Pancreas (tissue), 10 donors: ENCODE data around the gene HMGXB4. TPM values are rescaled to one million over a fixed set of nuclear protein-coding genes. Genes with fewer than 3 reads are reported as not detected.

Experiments used
- ATAC-seq, 4 donors: fragments of 200-7000 bp; cut with Tn5 transposase; one replicate each; pipeline versions ENCODE4 v1.8.0 to v1.9.1; 2020; ENCODE audit warnings: mild to moderate bottlenecking in 4 of 4, moderate library complexity in 4 of 4
- DNase-seq, 6 donors: peaks; one replicate each; pipeline ENCODE4 v3.0.0-alpha.2; 2020
- FAIRE-seq: peaks from 2 replicates; lab custom pipeline; 2012; peaks lifted over from hg19 to GRCh38; lab: Jason Lieb, UNC
- H3K27ac ChIP-seq, 4 donors: fragments of 200-600 bp; sonication (generic); 1 replicate in 3 of 4; 2 replicates in 1 of 4; pipeline versions ENCODE4 v1.5.0 to v1.8.0; 2020
- H3K27me3 ChIP-seq, 4 donors: fragments of 200-600 bp; one replicate each; pipeline ENCODE4 v1.8.0; 2021
- H3K36me3 ChIP-seq, 3 donors: fragments of 200-600 bp; sonication (generic) in 1 of 3; one replicate each; pipeline versions ENCODE4 v1.5.0 to v1.8.0; 2020 to 2021
- H3K4me1 ChIP-seq, 3 donors: fragments of 200-600 bp; one replicate each; pipeline ENCODE4 v1.8.0; 2021
- H3K4me3 ChIP-seq, 4 donors: fragments of 200-600 bp; sonication (generic) in 2 of 4; one replicate each; pipeline versions ENCODE4 v1.5.0 to v1.8.0; 2020 to 2021
- H3K9me3 ChIP-seq, 4 donors: fragments of 200-600 bp; one replicate each; pipeline ENCODE4 v1.8.0; 2021
- WGBS, 2 donors: extraction: QIAGEN DNeasy Blood & Tissue Kit; methylation state at CpG; one replicate each; pipeline ENCODE4 v1.1.7; 2013; 5-methylcytosine and 5-hydroxymethylcytosine counted together
- intact Hi-C, 3 donors: fragments of 100-400 bp; cut with DNase I; formaldehyde crosslinking; loops; one replicate each; pipeline versions ENCODE4 v1.11.1 to v1.14.2; 2022
- polyA plus RNA-seq, 2 donors: library from polyadenylated mRNA; stranded (reverse); fragments of 200-250 nt; gene quantifications; one replicate each; pipeline ENCODE4 v1.2.3, GENCODE V29; 2013
- total RNA-seq, 6 donors: library from RNA; stranded (reverse); fragmentation: NEBNext Ultra II Directional in 4 of 6; extraction: Animal tissue kit (Norgen Biotek cat#: 25700) in 4 of 6; gene quantifications; one replicate each; pipeline versions ENCODE4 v1.2.1 to v1.2.4, GENCODE V29; 2021 to 2023
- TF ChIP-seq, protein P1 (sequence below), 4 donors: fragments of 200-600 bp; sonication (generic) in 3 of 4; IDR thresholded peaks; one replicate each; pipeline versions ENCODE4 v1.5.0 to v1.8.0; 2021; ENCODE audit warnings: antibody characterized with exemption in 4 of 4
- donor health status: healthy with polysubstance abuse.
- donor health status: DM: no; HTN: no; CAD: no; lungs with moderate emphysema.
- donor health status: DM: no; HTN: no; CAD: no.
- donor health status: control.
- donor health status: control.
- donor health status: Bipolar disorder and iron deficiency.
- donor health status: DM: yes; HTN: yes; CAD: no.
- donor health status: DM: no; HTN: no; CAD: no.
- donor health status: DM: no; HTN: no; CAD: no.
- donor health status: DM: yes; HTN: yes; CAD: no.

HMGXB4 gene
- total and polyA plus RNA-seq, 8 donors, result 4.8 to 10.1 (median 6.0) TPM

DNA sequence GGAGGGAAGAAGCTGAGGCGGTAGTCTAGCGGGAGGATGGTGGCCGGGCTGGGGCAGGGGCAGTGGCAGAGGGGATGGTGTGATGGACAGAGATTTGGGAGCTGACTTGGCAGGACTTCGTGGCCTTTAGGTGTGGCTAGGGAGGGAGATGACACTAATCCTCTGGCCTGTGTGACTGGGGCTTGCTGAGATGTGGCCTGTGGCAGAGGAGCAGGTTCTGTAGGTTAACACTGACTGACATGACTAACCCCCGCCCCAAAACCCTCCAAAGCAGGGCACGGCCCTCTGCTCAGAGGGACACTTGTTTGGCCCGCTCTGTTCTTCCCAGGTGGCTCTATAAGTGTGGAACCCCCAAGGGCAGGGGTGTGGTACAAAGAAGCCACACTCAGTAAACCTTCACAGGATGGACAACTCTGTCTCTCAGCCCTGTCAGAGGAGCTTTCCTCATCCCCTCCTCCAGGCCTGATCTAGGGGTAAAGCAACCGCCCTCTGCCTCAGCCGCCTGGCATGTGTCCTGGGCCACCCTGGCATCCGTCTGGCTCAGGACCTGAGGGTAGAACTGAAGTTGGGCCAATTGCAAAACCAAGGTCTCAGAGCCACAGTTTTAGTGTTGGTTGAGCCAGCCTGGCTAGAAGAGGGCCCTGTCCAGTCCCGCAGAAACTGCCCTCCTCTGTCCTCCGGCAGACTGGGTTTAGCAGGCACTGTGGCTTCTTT is 58.0 kb downstream of the HMGXB4 start:
- Histone ChIP-seq H3K9me3 (no peaks in the 10 kb centered on the region), H3K4me1 (peaks cover 5 to 21% (median 7%) of the 10 kb centered on the region in 3 donors), H3K36me3 (peaks cover 0 to 4% (median 0%) of the 10 kb centered on the region in 3 donors), H3K4me3 (no peak overlapping the region), H3K27me3 (no peaks in the 10 kb centered on the region), H3K27ac (peak overlapping the region in 2 of 4 donors; percentile 37 to 46)
- peak in 1 of 4 donors; percentile 6 for ATAC-seq
- intact Hi-C loops, result no loop called here
- no peak for DNase-seq
- WGBS, 2 donors, result 77 to 79% methylated on average over 12 of the region's 12 CpGs
- no peak for FAIRE-seq
- TF ChIP-seq, protein P1, sequence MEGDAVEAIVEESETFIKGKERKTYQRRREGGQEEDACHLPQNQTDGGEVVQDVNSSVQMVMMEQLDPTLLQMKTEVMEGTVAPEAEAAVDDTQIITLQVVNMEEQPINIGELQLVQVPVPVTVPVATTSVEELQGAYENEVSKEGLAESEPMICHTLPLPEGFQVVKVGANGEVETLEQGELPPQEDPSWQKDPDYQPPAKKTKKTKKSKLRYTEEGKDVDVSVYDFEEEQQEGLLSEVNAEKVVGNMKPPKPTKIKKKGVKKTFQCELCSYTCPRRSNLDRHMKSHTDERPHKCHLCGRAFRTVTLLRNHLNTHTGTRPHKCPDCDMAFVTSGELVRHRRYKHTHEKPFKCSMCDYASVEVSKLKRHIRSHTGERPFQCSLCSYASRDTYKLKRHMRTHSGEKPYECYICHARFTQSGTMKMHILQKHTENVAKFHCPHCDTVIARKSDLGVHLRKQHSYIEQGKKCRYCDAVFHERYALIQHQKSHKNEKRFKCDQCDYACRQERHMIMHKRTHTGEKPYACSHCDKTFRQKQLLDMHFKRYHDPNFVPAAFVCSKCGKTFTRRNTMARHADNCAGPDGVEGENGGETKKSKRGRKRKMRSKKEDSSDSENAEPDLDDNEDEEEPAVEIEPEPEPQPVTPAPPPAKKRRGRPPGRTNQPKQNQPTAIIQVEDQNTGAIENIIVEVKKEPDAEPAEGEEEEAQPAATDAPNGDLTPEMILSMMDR (IDR thresholded peaks at IDR 0.05), result no peak

DNA sequence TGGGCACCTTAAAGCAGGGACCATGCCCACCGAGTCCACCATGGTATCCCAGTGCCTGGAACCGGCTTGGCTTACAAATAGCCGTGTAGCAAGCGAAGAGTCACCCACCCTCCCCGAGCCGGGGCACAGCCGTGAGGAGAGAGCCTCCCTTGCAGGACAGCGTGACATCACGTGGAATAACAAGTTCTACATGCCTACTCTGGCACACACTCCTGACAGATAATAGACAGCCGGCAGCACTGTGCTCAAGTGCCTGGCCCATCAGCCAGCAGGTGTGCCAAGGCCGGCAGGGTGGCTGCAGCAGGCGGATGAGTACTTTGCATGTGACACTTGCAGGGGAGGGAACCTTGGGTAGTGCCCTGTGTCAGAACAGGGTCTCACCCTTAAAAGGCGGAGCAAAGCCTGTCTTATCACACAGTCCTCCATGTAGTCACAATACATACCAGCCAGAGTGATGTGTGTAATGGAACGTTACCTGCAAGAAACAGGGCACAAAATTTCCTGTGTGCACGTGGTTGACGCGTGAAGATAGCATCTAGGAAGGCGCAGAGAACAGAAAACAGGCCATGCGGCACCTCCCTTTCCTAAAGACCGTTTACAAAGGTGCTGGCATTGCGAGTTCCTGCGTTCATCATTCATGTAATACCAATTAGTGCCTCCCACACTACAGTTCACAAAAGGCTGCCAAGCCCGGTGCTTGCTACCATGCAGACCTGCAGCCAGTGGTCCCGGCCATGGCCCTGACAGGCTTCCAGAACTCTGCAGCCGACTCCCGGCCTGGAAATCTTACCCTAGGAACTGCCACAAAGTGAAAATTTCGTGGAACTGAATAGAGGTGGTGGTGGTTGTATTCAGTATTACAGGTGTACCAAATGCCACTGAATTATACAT is 58.8 kb downstream of the HMGXB4 start:
- peak overlapping the region in 2 of 4 donors; percentile 37 to 46 for H3K27ac ChIP-seq
- intact Hi-C loops, result no loop called here
- TF ChIP-seq, protein P1 (IDR thresholded peaks at IDR 0.05), result no peak
- H3K9me3 ChIP-seq, result no peaks in the 10 kb centered on the region
- no peaks in the 10 kb centered on the region for H3K27me3 ChIP-seq
- FAIRE-seq, result no peak
- H3K4me3 ChIP-seq, result no peak overlapping the region
- DNase-seq, result no peak
- WGBS, 2 donors, result 69% methylated on average over 27 of the region's 27 CpGs
- ATAC-seq, result peak; percentile 8 to 45 (median 24)
- H3K4me1 ChIP-seq, result peaks cover 5 to 21% (median 7%) of the 10 kb centered on the region in 3 donors
- H3K36me3 ChIP-seq, result peaks cover 0 to 4% (median 0%) of the 10 kb centered on the region in 3 donors

DNA sequence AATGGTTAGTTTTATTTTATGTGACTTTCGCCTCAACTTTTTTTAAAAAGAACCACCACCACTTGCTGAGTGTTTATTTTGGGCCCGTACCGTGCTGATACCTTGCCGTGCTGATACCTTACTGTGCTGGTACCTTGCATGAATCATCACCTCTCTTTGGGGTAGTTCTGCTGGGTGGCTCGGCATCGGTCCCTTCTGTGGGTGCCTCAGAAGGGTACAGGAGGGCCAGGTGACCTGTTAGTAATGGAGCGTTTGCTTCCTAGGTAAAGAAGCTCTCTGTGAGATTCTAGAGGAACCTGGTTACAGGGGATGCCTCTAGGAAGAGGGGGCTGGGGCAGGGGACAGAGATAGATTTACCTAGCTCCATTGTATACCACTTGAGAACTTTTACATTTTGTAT is 59.5 kb downstream of the HMGXB4 start:
- no peak overlapping the region for H3K4me3 ChIP-seq
- FAIRE-seq (no peak), ATAC-seq (no peak), DNase-seq (peak in 1 of 6 donors; percentile 4)
- intact Hi-C loops, result no loop called here
- peaks cover 5 to 21% (median 7%) of the 10 kb centered on the region in 3 donors for H3K4me1 ChIP-seq
- no peaks in the 10 kb centered on the region for H3K9me3 ChIP-seq
- no peaks in the 10 kb centered on the region for H3K27me3 ChIP-seq
- 92 to 93% methylated on average over 7 of the region's 7 CpGs for WGBS, 2 donors
- no peak overlapping the region for H3K27ac ChIP-seq
- peaks cover 0 to 8% (median 0%) of the 10 kb centered on the region in 3 donors for H3K36me3 ChIP-seq
- TF ChIP-seq, protein P1 (IDR thresholded peaks at IDR 0.05), result no peak

DNA sequence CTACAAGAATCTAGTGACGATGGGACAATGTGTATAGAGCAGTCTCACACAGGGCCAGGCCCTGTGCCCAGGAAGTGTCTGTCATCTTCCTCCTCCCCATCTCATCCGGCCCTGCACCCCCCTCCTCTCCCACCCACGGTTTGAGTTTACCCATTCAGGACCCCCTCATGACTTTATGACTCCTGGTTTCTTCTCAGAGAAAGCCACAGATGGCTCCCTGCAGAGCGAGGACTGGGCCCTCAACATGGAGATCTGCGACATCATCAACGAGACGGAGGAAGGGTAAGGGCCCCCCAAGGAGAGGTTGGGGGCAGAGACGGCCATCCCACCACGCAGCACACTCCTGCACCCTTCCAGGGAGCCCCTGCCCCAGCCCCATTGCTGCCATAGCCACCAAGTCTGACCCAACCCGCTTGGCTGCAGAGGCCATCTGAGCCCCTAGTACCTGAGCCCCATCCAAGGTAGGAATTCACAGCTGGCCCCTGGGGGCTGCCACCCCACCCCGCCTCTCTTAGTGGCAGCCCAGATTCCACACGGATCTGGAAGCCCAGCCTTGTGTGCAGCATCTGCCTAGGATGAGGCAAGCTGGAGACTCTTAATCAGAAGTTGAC is 60.5 kb downstream of the HMGXB4 start:
- Histone ChIP-seq H3K4me1 (peaks cover 0 to 10% (median under 1%) of the 10 kb centered on the region in 3 donors), H3K27ac (no peak overlapping the region), H3K27me3 (no peaks in the 10 kb centered on the region), H3K4me3 (no peak overlapping the region), H3K36me3 (peaks cover 0 to 18% (median under 1%) of the 10 kb centered on the region in 3 donors), H3K9me3 (no peaks in the 10 kb centered on the region)
- FAIRE-seq, result no peak
- DNase-seq, result peak in 1 of 6 donors; percentile 40
- TF ChIP-seq, protein P1 (IDR thresholded peaks at IDR 0.05), result no peak
- intact Hi-C loops, result no loop called here
- no peak for ATAC-seq
- WGBS, 2 donors, result 83 to 86% methylated on average over 12 of the region's 12 CpGs
